Measurements from ENCODE around the gene MFRP.

DNA sequence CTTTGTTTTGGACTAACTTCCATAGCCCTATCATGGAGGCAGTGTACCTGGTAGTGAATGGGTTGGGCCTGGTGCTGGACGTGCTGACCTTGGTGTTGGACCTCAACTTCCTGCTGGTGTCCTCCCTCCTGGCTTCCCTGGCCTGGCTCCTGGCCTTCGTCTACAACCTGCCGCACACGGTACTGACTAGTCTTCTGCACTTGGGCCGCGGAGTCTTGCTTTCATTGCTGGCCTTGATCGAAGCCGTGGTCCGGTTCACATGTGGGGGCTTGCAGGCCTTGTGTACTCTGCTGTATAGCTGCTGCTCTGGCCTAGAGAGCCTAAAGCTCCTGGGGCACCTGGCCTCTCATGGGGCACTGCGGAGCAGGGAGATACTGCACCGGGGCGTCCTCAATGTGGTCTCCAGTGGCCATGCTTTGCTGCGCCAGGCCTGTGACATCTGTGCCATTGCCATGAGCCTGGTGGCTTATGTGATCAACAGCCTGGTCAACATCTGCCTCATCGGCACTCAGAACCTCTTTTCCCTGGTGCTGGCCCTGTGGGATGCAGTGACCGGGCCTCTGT lies 11.3 kb downstream of the MFRP start:
- TF ChIP-seq, protein P1, sequence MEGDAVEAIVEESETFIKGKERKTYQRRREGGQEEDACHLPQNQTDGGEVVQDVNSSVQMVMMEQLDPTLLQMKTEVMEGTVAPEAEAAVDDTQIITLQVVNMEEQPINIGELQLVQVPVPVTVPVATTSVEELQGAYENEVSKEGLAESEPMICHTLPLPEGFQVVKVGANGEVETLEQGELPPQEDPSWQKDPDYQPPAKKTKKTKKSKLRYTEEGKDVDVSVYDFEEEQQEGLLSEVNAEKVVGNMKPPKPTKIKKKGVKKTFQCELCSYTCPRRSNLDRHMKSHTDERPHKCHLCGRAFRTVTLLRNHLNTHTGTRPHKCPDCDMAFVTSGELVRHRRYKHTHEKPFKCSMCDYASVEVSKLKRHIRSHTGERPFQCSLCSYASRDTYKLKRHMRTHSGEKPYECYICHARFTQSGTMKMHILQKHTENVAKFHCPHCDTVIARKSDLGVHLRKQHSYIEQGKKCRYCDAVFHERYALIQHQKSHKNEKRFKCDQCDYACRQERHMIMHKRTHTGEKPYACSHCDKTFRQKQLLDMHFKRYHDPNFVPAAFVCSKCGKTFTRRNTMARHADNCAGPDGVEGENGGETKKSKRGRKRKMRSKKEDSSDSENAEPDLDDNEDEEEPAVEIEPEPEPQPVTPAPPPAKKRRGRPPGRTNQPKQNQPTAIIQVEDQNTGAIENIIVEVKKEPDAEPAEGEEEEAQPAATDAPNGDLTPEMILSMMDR (conservative IDR thresholded peaks at IDR 0.05; ENCODE audit: low read depth, low read length), result no peak
- no peak for TF ChIP-seq EZH2phosphoT487 (IDR thresholded peaks at IDR 0.05; ENCODE audit: borderline replicate concordance, low read length)
